Fibroblast of lung (primary cell): ENCODE results near the gene SLC5A12. TPM values are rescaled to one million over a fixed set of nuclear protein-coding genes. Genes with fewer than 3 reads are reported as not detected.

Experiments used
- DNase-seq, 2 donors: peaks; one replicate each; pipeline versions ENCODE4 v3.0.0 to v3.0.0-alpha.2; 2010; ENCODE audit warnings: low read depth in 2 of 2
- H2AFZ ChIP-seq: 2 replicates; pipeline ENCODE4 v1.5.1; 2012; ENCODE audit warnings: low read length, control low read depth, inconsistent platforms
- H3K27ac ChIP-seq: 2 replicates; pipeline ENCODE4 v1.5.1; 2011; ENCODE audit warnings: low read length, control low read depth; ENCODE audit not compliant: insufficient read depth
- H3K27me3 ChIP-seq: 2 replicates; pipeline ENCODE4 v1.5.1; 2011; ENCODE audit warnings: mild to moderate bottlenecking, low read length; ENCODE audit not compliant: control insufficient read depth, insufficient read depth
- H3K36me3 ChIP-seq: 2 replicates; pipeline ENCODE4 v1.5.1; 2011; ENCODE audit warnings: low read length; ENCODE audit not compliant: control insufficient read depth, insufficient read depth
- H3K4me1 ChIP-seq: 2 replicates; pipeline ENCODE4 v1.5.1; 2011; ENCODE audit warnings: low read length; ENCODE audit not compliant: control insufficient read depth, insufficient read depth; ENCODE audit errors: extremely low read depth
- H3K4me2 ChIP-seq: 2 replicates; pipeline ENCODE4 v1.5.1; 2011; ENCODE audit warnings: low read length, control low read depth; ENCODE audit not compliant: insufficient read depth; ENCODE audit errors: extremely low read depth
- H3K4me3 ChIP-seq, 4 experiments: fragments of 200-600 bp in 1 of 4; sonication (generic) in 1 of 4; replicated peaks in 1 of 4; 2 replicates each; pipeline ENCODE4 v1.5.1; 2011 to 2016; ENCODE audit warnings: low read length in 4 of 4, low read depth in 3 of 4, mild to moderate bottlenecking in 3 of 4, control low read depth in 2 of 4, inconsistent platforms in 1 of 4, mixed read lengths in 1 of 4; ENCODE audit not compliant: insufficient read depth in 1 of 4; ENCODE audit errors: control extremely low read depth in 1 of 4
- H3K79me2 ChIP-seq: 2 replicates; pipeline ENCODE4 v1.5.1; 2012; ENCODE audit warnings: mild to moderate bottlenecking, low read length, inconsistent platforms; ENCODE audit not compliant: control insufficient read depth, insufficient read depth
- H3K9ac ChIP-seq: 2 replicates; pipeline ENCODE4 v1.5.1; 2011; ENCODE audit warnings: mild to moderate bottlenecking, low read length, control low read depth; ENCODE audit not compliant: insufficient read depth
- H3K9me3 ChIP-seq: 2 replicates; pipeline ENCODE4 v1.5.1; 2012; ENCODE audit warnings: low read depth, low read length; ENCODE audit not compliant: control insufficient read depth, insufficient read depth
- H4K20me1 ChIP-seq: 2 replicates; pipeline ENCODE4 v1.5.1; 2011; ENCODE audit warnings: low read length; ENCODE audit not compliant: control insufficient read depth, insufficient read depth; ENCODE audit errors: extremely low read depth
- CTCF ChIP-seq, 2 donors: IDR thresholded peaks in 1 of 2; conservative IDR thresholded peaks in 1 of 2; 1 replicate in 1 of 2; 2 replicates in 1 of 2; pipeline ENCODE4 v1.5.1; 2011 to 2012; ENCODE audit warnings: low read length in 2 of 2, control low read depth in 1 of 2, inconsistent platforms in 1 of 2, low read depth in 1 of 2, mild to moderate bottlenecking in 1 of 2
- EZH2 ChIP-seq: IDR thresholded peaks from 2 replicates; pipeline ENCODE4 v1.5.1; 2012; ENCODE audit warnings: low read length, control low read depth, mild to moderate bottlenecking; ENCODE audit errors: missing control alignments
- polyA plus RNA-seq, 2 donors: library from polyadenylated mRNA; depleted of rRNA in 1 of 2; stranded (reverse) in 1 of 2; unstranded in 1 of 2; fragments of >200 nt; gene quantifications; 2 replicates each; pipeline ENCODE4 v1.2.1, GENCODE V29; 2011 to 2012; ENCODE audit warnings: missing spikeins in 1 of 2
- total RNA-seq: library from RNA; depleted of rRNA; stranded (reverse); fragments of >200 nt; gene quantifications from 2 replicates; pipeline ENCODE4 v1.2.1, GENCODE V29; 2014

The SLC5A12 gene
- total and polyA plus RNA-seq, 2 donors (not counting 1 experiment from before 2014, with no cell fraction given), result under 0.01 to 0.03 TPM

DNA sequence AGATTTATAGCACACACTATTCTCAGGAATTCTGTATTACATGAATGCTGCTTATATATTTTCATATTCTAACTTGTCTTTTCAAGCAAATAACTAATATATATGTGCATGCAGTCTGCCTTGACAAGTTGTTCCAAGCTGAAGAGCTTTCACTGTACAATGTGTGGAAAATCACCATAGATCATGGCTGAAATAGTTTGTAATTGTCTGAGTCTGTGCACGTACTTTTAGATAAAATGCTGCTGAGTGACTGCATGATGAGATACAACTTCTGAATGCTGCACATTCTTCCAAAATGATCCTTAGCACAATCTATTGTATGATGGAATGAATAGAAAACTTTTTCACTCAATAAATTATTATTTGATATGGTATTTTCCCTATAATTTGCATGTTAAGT is 58.9 kb downstream of the SLC5A12 start:
- Histone ChIP-seq H2AFZ (no peak overlapping the region), H3K27ac (no peak overlapping the region), H3K27me3 (no peaks in the 10 kb centered on the region), H3K4me2 (no peak overlapping the region), H4K20me1 (no peaks in the 10 kb centered on the region), H3K9ac (no peak overlapping the region), H3K9me3 (no peaks in the 10 kb centered on the region), H3K79me2 (no peaks in the 10 kb centered on the region), H3K36me3 (no peaks in the 10 kb centered on the region), H3K4me1 (no peaks in the 10 kb centered on the region), H3K4me3 (no peak overlapping the region)
- DNase-seq, result no peak
- TF ChIP-seq EZH2 (no peak), CTCF (conservative IDR thresholded peaks at IDR 0.05 in 1 of 2, IDR thresholded peaks at IDR 0.05 in 1 of 2; ENCODE audit: low read depth in 1 of 2, low read length in 2 of 2) (no peak)

- no peaks in the 10 kb centered on the region for H3K27me3 ChIP-seq
Measured at GRCh38 chr11:26655287-26655686, 66.6 kb downstream of the SLC5A12 start.

DNA sequence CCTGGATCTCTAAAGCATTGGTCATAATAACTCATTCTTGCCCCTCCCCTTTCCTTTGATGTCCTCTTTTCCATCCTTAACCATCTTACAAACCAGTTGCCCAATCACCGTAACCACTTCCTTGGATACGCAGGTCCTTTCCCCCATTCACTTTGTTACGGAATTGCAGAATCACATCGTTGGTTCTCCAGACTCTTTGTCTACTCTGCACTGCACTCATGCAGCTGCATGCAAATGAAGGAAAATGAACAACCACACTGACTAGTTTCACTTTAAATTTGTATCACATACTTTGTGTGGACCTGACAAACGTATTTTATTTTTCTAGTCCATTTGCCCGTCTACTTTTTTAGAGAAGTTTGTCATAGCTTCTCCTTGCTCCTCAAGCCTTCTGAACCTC is 69.9 kb downstream of the SLC5A12 start:
- Histone ChIP-seq H2AFZ (no peak overlapping the region), H3K9ac (no peak overlapping the region), H4K20me1 (no peaks in the 10 kb centered on the region), H3K9me3 (no peaks in the 10 kb centered on the region), H3K4me1 (no peaks in the 10 kb centered on the region), H3K27me3 (no peaks in the 10 kb centered on the region), H3K36me3 (no peaks in the 10 kb centered on the region), H3K4me2 (no peak overlapping the region), H3K4me3 (no peak overlapping the region), H3K27ac (no peak overlapping the region), H3K79me2 (no peaks in the 10 kb centered on the region)
- peak in 1 of 2 donors; percentile 2 for DNase-seq
- TF ChIP-seq EZH2 (no peak), CTCF (conservative IDR thresholded peaks at IDR 0.05 in 1 of 2, IDR thresholded peaks at IDR 0.05 in 1 of 2; ENCODE audit: low read depth in 1 of 2, low read length in 2 of 2) (no peak)

More at GRCh38 chr11:26655287-26655686, 66.6 kb downstream of the SLC5A12 start:
- Histone ChIP-seq H3K9me3 (no peaks in the 10 kb centered on the region), H3K79me2 (no peaks in the 10 kb centered on the region), H3K4me2 (no peak overlapping the region), H2AFZ (no peak overlapping the region), H3K4me3 (no peak overlapping the region), H3K9ac (no peak overlapping the region), H3K36me3 (no peaks in the 10 kb centered on the region), H3K4me1 (no peaks in the 10 kb centered on the region), H4K20me1 (no peaks in the 10 kb centered on the region), H3K27ac (no peak overlapping the region)
- DNase-seq, result no peak
- TF ChIP-seq EZH2, result no peak
- no peak for TF ChIP-seq CTCF (conservative IDR thresholded peaks at IDR 0.05 in 1 of 2, IDR thresholded peaks at IDR 0.05 in 1 of 2; ENCODE audit: low read depth in 1 of 2, low read length in 2 of 2)
